Measurements from ENCODE around the gene TMEM147. TPM values are rescaled to one million over a fixed set of nuclear protein-coding genes. Genes with fewer than 3 reads are reported as not detected.

Gene TMEM147
- total RNA-seq, 1 experiment from 2014 or later, result 126 TPM

- Histone ChIP-seq H3K27me3 (replicated peaks; ENCODE audit: control insufficient read depth, insufficient read depth, low read length) (no peaks in the 10 kb centered on the region), H3K36me3 (ENCODE audit: control insufficient read depth, insufficient read depth, low read length) (peaks cover 9% of the 10 kb centered on the region), H3K9me3 (no peaks in the 10 kb centered on the region), H3K4me1 (peaks cover 11% of the 10 kb centered on the region), H3K4me3 (ENCODE audit: low read depth, low read length) (no peak overlapping the region)
- ChIA-PET CTCF (interaction anchor here (1.3 kb wide), 1 partner anchor 13 kb away, joined by 6 read pairs; no protein-coding TSS in a partner anchor), POLR2A (no interaction called here)
- DNase-seq, result no peak
- H3K4me1 Mint-ChIP-seq (ENCODE audit: low read depth, unreplicated experiment), result peaks cover 10% of the 10 kb centered on the region
- TF ChIP-seq CTCF (IDR thresholded peaks at IDR 0.05; ENCODE audit: insufficient read depth in 1 of 2, low read depth in 1 of 2, low read length in 1 of 2, severe bottlenecking in 1 of 2, unreplicated experiment in 1 of 2), result no peak
- peak overlapping the region; percentile 99 for H3K27ac Mint-ChIP-seq (ENCODE audit: unreplicated experiment)
- peak overlapping the region; percentile 99 for H3K4me3 Mint-ChIP-seq (ENCODE audit: unreplicated experiment)
- H3K9me3 Mint-ChIP-seq (ENCODE audit: unreplicated experiment), result no peaks in the 10 kb centered on the region
- intact Hi-C loops (cut with micrococcal nuclease; ENCODE audit: unreplicated experiment), result no loop called here
- peaks cover 61% of the 10 kb centered on the region for H3K36me3 Mint-ChIP-seq (ENCODE audit: insufficient read depth, unreplicated experiment)
- H3K27me3 Mint-ChIP-seq (ENCODE audit: insufficient read depth, unreplicated experiment), result no peaks in the 10 kb centered on the region
- no TSS peak for BruUV-seq (replicated peaks)
These were observed 37.3 kb upstream of the TMEM147 start for GRCh38 chr19:35508129-35508528.

DNA sequence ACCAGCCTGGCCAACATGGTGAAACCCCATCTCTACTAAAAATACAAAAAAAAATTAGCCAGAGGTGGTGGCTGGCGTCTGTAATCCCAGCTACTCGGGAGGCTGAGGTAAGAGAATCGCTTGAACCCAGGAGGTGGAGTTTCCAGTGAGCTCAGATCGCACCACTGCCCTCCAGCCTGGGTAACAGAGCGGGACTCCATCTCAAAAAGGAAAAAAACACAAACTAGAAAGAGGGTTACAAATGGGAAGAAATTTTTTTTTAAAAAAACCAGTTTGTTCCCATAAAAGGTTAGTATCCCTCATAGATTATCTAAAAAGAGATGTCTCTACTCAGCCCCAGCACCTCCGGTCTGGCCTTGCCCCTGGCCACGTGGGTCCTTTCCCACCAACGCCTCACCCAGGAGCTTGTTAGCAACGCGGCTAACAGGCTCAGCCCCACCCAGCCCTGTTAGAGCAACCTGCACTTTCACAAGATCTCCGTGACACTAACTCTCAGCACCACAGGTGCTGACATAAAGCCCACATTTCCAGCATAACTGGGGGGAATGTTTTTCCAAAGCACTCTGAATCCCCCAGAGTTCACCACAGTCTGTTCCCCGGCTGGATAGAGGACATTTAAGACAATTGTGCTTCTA lies 36.3 kb upstream of the TMEM147 start:
- peak overlapping the region; percentile 69 for H3K4me3 ChIP-seq (ENCODE audit: low read depth, low read length)
- no peaks in the 10 kb centered on the region for H3K27me3 ChIP-seq (replicated peaks; ENCODE audit: control insufficient read depth, insufficient read depth, low read length)
- Mint-ChIP-seq H3K4me1 (ENCODE audit: low read depth, unreplicated experiment) (peaks cover 7% of the 10 kb centered on the region), H3K27me3 (ENCODE audit: insufficient read depth, unreplicated experiment) (no peaks in the 10 kb centered on the region), H3K36me3 (ENCODE audit: insufficient read depth, unreplicated experiment) (peaks cover 53% of the 10 kb centered on the region), H3K4me3 (ENCODE audit: unreplicated experiment) (peak overlapping the region; percentile 99), H3K27ac (ENCODE audit: unreplicated experiment) (peak overlapping the region; percentile 99), H3K9me3 (ENCODE audit: unreplicated experiment) (no peaks in the 10 kb centered on the region)
- peaks cover 6% of the 10 kb centered on the region for H3K36me3 ChIP-seq (ENCODE audit: control insufficient read depth, insufficient read depth, low read length)
- no TSS peak for BruUV-seq (replicated peaks)
- intact Hi-C loops (cut with micrococcal nuclease; ENCODE audit: unreplicated experiment), result no loop called here
- POLR2A ChIA-PET, result interaction anchor here (0.6 to 1.0 kb wide), 6 partner anchors 50 to 239 kb away, joined by 3 to 7 read pairs (median 4); partner anchors contain the start of genes COX6B1 and LIN37
- peak; percentile 84 to 89 for DNase-seq
- CTCF ChIA-PET, result interaction anchor here (0.8 to 1.3 kb wide), 3 partner anchors 11 to 23 kb away, joined by 3 to 6 read pairs (median 6); no protein-coding TSS in a partner anchor
- peaks cover 11% of the 10 kb centered on the region for H3K4me1 ChIP-seq
- H3K9me3 ChIP-seq, result no peaks in the 10 kb centered on the region
- no peak for TF ChIP-seq CTCF (IDR thresholded peaks at IDR 0.05; ENCODE audit: insufficient read depth in 1 of 2, low read depth in 1 of 2, low read length in 1 of 2, severe bottlenecking in 1 of 2, unreplicated experiment in 1 of 2)

DNA sequence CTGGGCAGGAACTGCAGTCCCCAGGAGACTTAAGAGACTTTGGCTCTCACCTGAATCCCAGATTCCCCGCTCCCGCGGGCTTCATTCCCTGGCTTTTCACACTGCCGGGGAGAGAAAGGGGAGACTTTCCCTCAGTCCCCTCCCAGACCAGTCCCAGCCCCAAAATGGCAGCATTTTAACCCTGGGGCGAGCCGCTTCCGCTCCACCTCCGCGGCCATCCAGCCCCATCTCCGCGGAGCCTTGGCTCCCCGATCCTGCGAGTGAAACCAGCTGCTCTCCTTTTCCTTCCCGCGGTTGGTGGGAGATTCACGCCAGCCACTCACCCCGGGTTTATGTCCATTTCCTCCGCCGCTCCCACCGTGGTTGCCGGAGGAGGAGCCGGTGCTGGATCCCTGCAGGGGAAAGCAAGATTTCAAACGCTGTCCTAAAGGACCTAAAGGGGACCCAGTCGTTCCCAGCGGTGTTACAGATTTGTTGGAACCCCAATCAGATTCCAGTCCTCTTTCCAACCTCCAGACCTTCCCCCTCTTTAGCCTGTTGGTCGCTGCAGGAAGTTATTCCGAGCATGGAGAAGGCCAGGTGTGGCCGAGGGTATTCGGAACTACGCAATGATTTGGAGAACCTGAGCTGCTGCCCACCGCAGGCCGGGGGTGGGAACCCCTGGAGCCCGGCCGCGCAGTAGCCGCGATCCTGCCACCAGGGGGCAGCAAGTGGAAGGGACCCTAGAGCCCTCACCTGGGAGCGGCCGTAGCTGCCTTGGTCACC lies 35.4 kb upstream of the TMEM147 start:
- H3K4me1 ChIP-seq, result peaks cover 11% of the 10 kb centered on the region
- peak overlapping the region; percentile 99 for H3K4me3 Mint-ChIP-seq (ENCODE audit: unreplicated experiment)
- H3K9me3 ChIP-seq, result no peaks in the 10 kb centered on the region
- H3K27me3 Mint-ChIP-seq (ENCODE audit: insufficient read depth, unreplicated experiment), result no peaks in the 10 kb centered on the region
- ChIA-PET CTCF (interaction anchor here (0.6 to 1.2 kb wide), 24 partner anchors 11 to 360 kb away, joined by 3 to 6 read pairs (median 4); partner anchors contain the start of genes COX6B1, HAUS5, PSENEN and U2AF1L4), POLR2A (interaction anchor here (0.5 to 1.1 kb wide), 14 partner anchors 8 to 238 kb away, joined by 3 to 9 read pairs (median 4); partner anchors contain the start of genes COX6B1, HAUS5 and LIN37)
- intact Hi-C loops (cut with micrococcal nuclease; ENCODE audit: unreplicated experiment), result loop anchor here (1.0 to 2.0 kb wide), 2 partner anchors 35 to 207 kb away; partner anchors contain the start of gene TMEM147
- peaks cover 6% of the 10 kb centered on the region for H3K4me1 Mint-ChIP-seq (ENCODE audit: low read depth, unreplicated experiment)
- peak; percentile 94 to 98 for DNase-seq
- H3K27ac Mint-ChIP-seq (ENCODE audit: unreplicated experiment), result peak overlapping the region; percentile 99
- no peaks in the 10 kb centered on the region for H3K27me3 ChIP-seq (replicated peaks; ENCODE audit: control insufficient read depth, insufficient read depth, low read length)
- peak overlapping the region; percentile 69 for H3K4me3 ChIP-seq (ENCODE audit: low read depth, low read length)
- TF ChIP-seq CTCF (IDR thresholded peaks at IDR 0.05; ENCODE audit: insufficient read depth in 1 of 2, low read depth in 1 of 2, low read length in 1 of 2, severe bottlenecking in 1 of 2, unreplicated experiment in 1 of 2), result peak; percentile 97 to 98
- H3K9me3 Mint-ChIP-seq (ENCODE audit: unreplicated experiment), result no peaks in the 10 kb centered on the region
- H3K36me3 Mint-ChIP-seq (ENCODE audit: insufficient read depth, unreplicated experiment), result peaks cover 46% of the 10 kb centered on the region
- TSS peak; percentile 74 for BruUV-seq (replicated peaks)
- peaks cover 6% of the 10 kb centered on the region for H3K36me3 ChIP-seq (ENCODE audit: control insufficient read depth, insufficient read depth, low read length)

Measured in Caco-2 (cell line).